Kidney (tissue), 14 donors: ENCODE results near the gene NBDY. TPM values are rescaled to one million over a fixed set of nuclear protein-coding genes. Genes with fewer than 3 reads are reported as not detected.

Experiments used
- DNase-seq, 5 donors: peaks; one replicate each; pipeline ENCODE4 v3.0.0-alpha.2; 2013 to 2020
- FAIRE-seq: peaks from 2 replicates; lab custom pipeline; 2012; peaks lifted over from hg19 to GRCh38; lab: Jason Lieb, UNC
- H3K27ac ChIP-seq, 2 donors: one replicate each; pipeline ENCODE4 v1.7.0; 2013; ENCODE audit warnings: low read depth in 2 of 2, low read length in 2 of 2, inconsistent platforms in 1 of 2
- H3K27me3 ChIP-seq: one replicate; pipeline ENCODE4 v1.7.1; 2013; ENCODE audit warnings: low read length, inconsistent platforms; ENCODE audit not compliant: control insufficient read depth, insufficient read depth
- H3K36me3 ChIP-seq, 3 donors: one replicate each; pipeline versions ENCODE4 v1.7.0 to v1.7.1; 2013; ENCODE audit warnings: low read length in 3 of 3, control low read depth in 1 of 3, inconsistent platforms in 1 of 3; ENCODE audit not compliant: insufficient read depth in 3 of 3, control insufficient read depth in 2 of 3
- H3K4me1 ChIP-seq, 3 donors: one replicate each; pipeline versions ENCODE4 v1.7.0 to v1.7.1; 2013; ENCODE audit warnings: low read length in 3 of 3, inconsistent platforms in 1 of 3, low read depth in 1 of 3; ENCODE audit not compliant: control insufficient read depth in 2 of 3, insufficient read depth in 2 of 3
- H3K4me3 ChIP-seq, 3 donors: one replicate each; pipeline versions ENCODE4 v1.7.0 to v1.8.1; 2013; ENCODE audit warnings: low read length in 3 of 3, control low read depth in 1 of 3, inconsistent platforms in 1 of 3
- H3K9ac ChIP-seq, 3 donors: one replicate each; pipeline versions ENCODE4 v1.7.0 to v1.7.1; 2013; ENCODE audit warnings: low read length in 3 of 3, control low read depth in 1 of 3, inconsistent platforms in 1 of 3
- H3K9me3 ChIP-seq, 3 donors: one replicate each; pipeline versions ENCODE4 v1.7.0 to v1.7.1; 2013; ENCODE audit warnings: low read length in 3 of 3, control low read depth in 1 of 3, inconsistent platforms in 1 of 3; ENCODE audit not compliant: control insufficient read depth in 2 of 3, insufficient read depth in 1 of 3
- intact Hi-C: fragments of 100-400 bp; cut with DNase I; formaldehyde crosslinking; loops from one replicate; pipeline ENCODE4 v1.11.1; 2022
- polyA plus RNA-seq: library from polyadenylated mRNA; stranded (reverse); fragments of 350-450 nt; fragmentation: Illumina TruSeq; extraction: RNeasy Lipid Tissue Mini Kit (QIAGEN cat#74804); gene quantifications from one replicate; pipeline ENCODE4 v1.2.3, GENCODE V29; 2014; ENCODE audit warnings: low read depth, low replicate concordance; ENCODE audit not compliant: insufficient read depth
- total RNA-seq: library from RNA; stranded (reverse); fragmentation: NEBNext Ultra II Directional; extraction: Animal tissue kit (Norgen Biotek cat#: 25700); gene quantifications from one replicate; pipeline ENCODE4 v1.2.1, GENCODE V29; 2021
- TF ChIP-seq, protein P1 (sequence below): IDR thresholded peaks from 3 replicates; pipeline ENCODE4 v1.5.1; 2012; ENCODE audit warnings: mild to moderate bottlenecking, moderate library complexity, borderline replicate concordance; ENCODE audit not compliant: insufficient read depth; ENCODE audit errors: extremely low read depth
- donor health status: control.
- donor health status: control.
- donor health status: control.
- donor health status: control.
- donor health status: control.
- donor health status: DM: yes; HTN: yes; CAD: no.
- donor health status: Normal renal cell carcinoma (clear cell type).

The NBDY gene
- total and polyA plus RNA-seq, 2 donors from 2014 or later, result 50.8 to 88.7 TPM

DNA sequence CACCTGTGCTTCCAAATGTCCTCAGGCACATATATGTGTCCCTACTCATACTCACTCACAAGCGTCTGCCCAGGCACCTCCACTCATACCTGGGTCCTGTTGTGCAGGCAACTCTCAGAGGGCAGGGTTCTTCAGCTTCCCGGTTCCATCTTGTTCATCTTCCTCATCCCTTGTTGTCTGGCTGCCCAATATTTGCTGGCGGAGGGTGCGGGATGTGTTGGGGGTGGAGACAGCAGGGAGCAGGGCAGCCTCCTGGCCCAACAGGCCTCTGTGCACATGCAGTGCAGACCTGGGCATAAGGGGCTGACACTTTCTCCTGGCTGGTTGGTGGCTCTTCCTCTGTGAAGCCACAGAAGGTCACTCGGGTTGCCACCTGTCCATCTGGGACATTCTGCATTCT lies 32.1 kb downstream of the NBDY start:
- no peak overlapping the region for H3K9ac ChIP-seq
- DNase-seq (peak in 1 of 5 donors; percentile 51), FAIRE-seq (no peak)
- H3K4me1 ChIP-seq, result peaks cover 0 to 2% (median 0%) of the 10 kb centered on the region in 3 donors
- intact Hi-C loops, result no loop called here
- H3K36me3 ChIP-seq, result no peaks in the 10 kb centered on the region
- TF ChIP-seq, protein P1, sequence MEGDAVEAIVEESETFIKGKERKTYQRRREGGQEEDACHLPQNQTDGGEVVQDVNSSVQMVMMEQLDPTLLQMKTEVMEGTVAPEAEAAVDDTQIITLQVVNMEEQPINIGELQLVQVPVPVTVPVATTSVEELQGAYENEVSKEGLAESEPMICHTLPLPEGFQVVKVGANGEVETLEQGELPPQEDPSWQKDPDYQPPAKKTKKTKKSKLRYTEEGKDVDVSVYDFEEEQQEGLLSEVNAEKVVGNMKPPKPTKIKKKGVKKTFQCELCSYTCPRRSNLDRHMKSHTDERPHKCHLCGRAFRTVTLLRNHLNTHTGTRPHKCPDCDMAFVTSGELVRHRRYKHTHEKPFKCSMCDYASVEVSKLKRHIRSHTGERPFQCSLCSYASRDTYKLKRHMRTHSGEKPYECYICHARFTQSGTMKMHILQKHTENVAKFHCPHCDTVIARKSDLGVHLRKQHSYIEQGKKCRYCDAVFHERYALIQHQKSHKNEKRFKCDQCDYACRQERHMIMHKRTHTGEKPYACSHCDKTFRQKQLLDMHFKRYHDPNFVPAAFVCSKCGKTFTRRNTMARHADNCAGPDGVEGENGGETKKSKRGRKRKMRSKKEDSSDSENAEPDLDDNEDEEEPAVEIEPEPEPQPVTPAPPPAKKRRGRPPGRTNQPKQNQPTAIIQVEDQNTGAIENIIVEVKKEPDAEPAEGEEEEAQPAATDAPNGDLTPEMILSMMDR, result no peak
- no peak overlapping the region for H3K4me3 ChIP-seq
- H3K27ac ChIP-seq, result no peak overlapping the region
- H3K27me3 ChIP-seq, result peaks cover 4% of the 10 kb centered on the region
- H3K9me3 ChIP-seq, result no peaks in the 10 kb centered on the region

DNA sequence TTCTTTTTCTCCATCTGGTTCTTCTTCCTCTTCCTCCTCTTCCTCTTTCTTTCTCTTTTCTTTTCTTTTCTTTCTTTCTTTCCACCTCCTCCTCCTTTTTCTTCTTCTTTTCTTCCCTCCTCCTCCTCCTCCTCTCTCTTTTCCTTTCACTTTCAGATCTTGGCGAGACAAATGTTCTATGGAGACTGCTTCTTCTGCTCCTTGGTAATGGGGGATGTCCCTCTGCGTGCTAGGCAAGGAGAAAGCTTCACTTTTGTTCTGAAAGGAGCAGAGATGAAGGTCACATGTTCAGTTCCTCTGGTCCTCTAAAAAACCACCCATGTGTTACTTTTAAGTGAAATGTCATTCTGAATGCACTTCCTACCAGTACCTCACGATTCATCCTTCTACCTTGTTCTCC lies 33.2 kb downstream of the NBDY start:
- FAIRE-seq (no peak), DNase-seq (no peak)
- H3K9me3 ChIP-seq, result no peaks in the 10 kb centered on the region
- no peak overlapping the region for H3K4me3 ChIP-seq
- TF ChIP-seq, protein P1, result no peak
- H3K4me1 ChIP-seq, result peaks cover 0 to 2% (median 0%) of the 10 kb centered on the region in 3 donors
- H3K27ac ChIP-seq, result no peak overlapping the region
- no peak overlapping the region for H3K9ac ChIP-seq
- H3K27me3 ChIP-seq, result peaks cover 2% of the 10 kb centered on the region
- intact Hi-C loops, result no loop called here
- no peaks in the 10 kb centered on the region for H3K36me3 ChIP-seq

DNA sequence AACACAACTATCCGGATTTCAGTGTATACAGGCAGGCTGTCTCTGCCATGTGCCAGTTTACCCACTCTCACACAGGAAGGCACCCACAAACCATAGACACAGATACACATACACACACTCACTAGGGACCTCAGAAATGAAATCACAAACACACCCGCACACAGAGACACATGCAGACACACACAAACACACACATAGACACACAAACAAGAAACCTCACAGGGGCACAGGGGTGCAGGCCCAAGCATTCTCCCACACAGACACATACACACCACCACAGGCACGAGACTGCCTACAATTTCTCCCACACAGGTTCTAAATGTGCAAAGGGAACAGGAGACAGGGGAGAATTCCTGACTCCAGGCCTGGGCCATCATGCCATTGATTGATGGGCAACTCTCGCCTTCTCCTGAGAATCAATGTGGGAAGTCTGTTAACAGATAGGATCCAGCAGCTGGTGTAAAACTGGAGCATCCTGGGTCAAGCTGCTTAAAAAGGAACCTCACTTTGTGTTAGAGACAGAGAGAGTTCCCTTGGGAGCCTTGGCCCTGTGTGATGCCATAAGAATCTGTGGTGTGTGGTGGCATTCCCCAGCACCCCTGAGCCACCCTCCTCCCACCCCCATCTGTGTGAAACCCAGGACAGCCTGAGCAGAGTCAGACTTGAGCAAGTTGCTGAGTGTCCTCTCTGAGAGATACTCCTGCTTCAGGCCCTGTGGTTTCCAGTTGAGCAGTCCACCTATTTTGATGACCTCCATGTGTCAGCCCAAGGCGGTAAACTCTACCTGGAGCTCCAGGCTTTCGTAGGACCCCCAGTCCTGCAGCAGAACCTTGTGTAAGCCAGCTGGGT lies 33.9 kb downstream of the NBDY start:
- Histone ChIP-seq H3K4me3 (no peak overlapping the region), H3K9ac (no peak overlapping the region)

More for the DNA sequence above, 33.9 kb downstream of the NBDY start:
- peaks cover 0 to 2% (median 0%) of the 10 kb centered on the region in 3 donors for H3K4me1 ChIP-seq
- H3K27ac ChIP-seq, result no peak overlapping the region
- no peak for FAIRE-seq
- peak in 1 of 5 donors; percentile 51 for DNase-seq
- no peaks in the 10 kb centered on the region for H3K36me3 ChIP-seq
- no peaks in the 10 kb centered on the region for H3K9me3 ChIP-seq
- peaks cover 2% of the 10 kb centered on the region for H3K27me3 ChIP-seq
- intact Hi-C loops, result no loop called here
- TF ChIP-seq, protein P1, result no peak
